Tibial artery (tissue), 4 donors: ENCODE data around the gene RBBP6.

Experiments used
- DNase-seq, 2 donors: peaks; one replicate each; pipeline ENCODE4 v3.0.0-alpha.2; 2019
- H3K27ac ChIP-seq, 2 donors: fragments of 200-600 bp; sonication (generic) in 1 of 2; 1 replicate in 1 of 2; 2 replicates in 1 of 2; pipeline ENCODE4 v1.5.1; 2018 to 2019; ENCODE audit warnings: mild to moderate bottlenecking in 1 of 2
- H3K27me3 ChIP-seq, 2 donors: fragments of 200-600 bp; sonication (generic) in 1 of 2; one replicate each; pipeline versions ENCODE4 v1.5.1 to v1.6.0; 2016 to 2019
- H3K36me3 ChIP-seq, 3 donors: fragments of 200-600 bp; sonication (generic) in 2 of 3; one replicate each; pipeline ENCODE4 v1.5.1; 2016 to 2019; ENCODE audit warnings: mild to moderate bottlenecking in 2 of 3
- H3K4me1 ChIP-seq, 4 donors: fragments of 200-600 bp; sonication (generic) in 2 of 4; 1 replicate in 3 of 4; 2 replicates in 1 of 4; pipeline ENCODE4 v1.5.1; 2016 to 2019
- H3K4me3 ChIP-seq, 2 donors: fragments of 200-600 bp; sonication (generic) in 1 of 2; 1 replicate in 1 of 2; 2 replicates in 1 of 2; pipeline ENCODE4 v1.5.1; 2018 to 2019; ENCODE audit warnings: mild to moderate bottlenecking in 2 of 2
- H3K9me3 ChIP-seq, 3 donors: fragments of 200-600 bp; sonication (generic) in 1 of 3; one replicate each; pipeline ENCODE4 v1.5.1; 2016 to 2019
- CTCF ChIP-seq, 2 experiments: fragments of 200-600 bp in 1 of 2; fragments of 450-650 bp in 1 of 2; IDR thresholded peaks; one replicate each; pipeline ENCODE4 v1.5.1; 2017 to 2019; ENCODE audit warnings: antibody characterized with exemption in 2 of 2, mild to moderate bottlenecking in 1 of 2, moderate library complexity in 1 of 2
- intact Hi-C: fragments of 100-400 bp; cut with DNase I; formaldehyde crosslinking; loops from one replicate; pipeline ENCODE4 v1.15.0; 2023; ENCODE audit warnings: low total_unique reads

Gene RBBP6

GRCh38 chr16:24580665-24581064, 41.3 kb downstream of the RBBP6 start:
- Histone ChIP-seq H3K4me1 (no peaks in the 10 kb centered on the region), H3K9me3 (no peaks in the 10 kb centered on the region), H3K27me3 (no peaks in the 10 kb centered on the region), H3K36me3 (no peaks in the 10 kb centered on the region), H3K4me3 (no peak overlapping the region), H3K27ac (no peak overlapping the region)
- no peak for DNase-seq
- intact Hi-C loops, result no loop called here
- peak; percentile 36 to 38 for TF ChIP-seq CTCF (IDR thresholded peaks at IDR 0.05)

GRCh38 chr16:24583494-24583893, 44.1 kb downstream of the RBBP6 start:
- no peak overlapping the region for H3K4me3 ChIP-seq
- H3K27me3 ChIP-seq, result no peaks in the 10 kb centered on the region
- no peak for DNase-seq
- no peaks in the 10 kb centered on the region for H3K9me3 ChIP-seq
- H3K27ac ChIP-seq, result no peak overlapping the region
- H3K4me1 ChIP-seq, result no peaks in the 10 kb centered on the region
- no peak for TF ChIP-seq CTCF (IDR thresholded peaks at IDR 0.05)
- no peaks in the 10 kb centered on the region for H3K36me3 ChIP-seq
- intact Hi-C loops, result no loop called here

GRCh38 chr16:24589997-24590396, 50.6 kb downstream of the RBBP6 start:
- no peak overlapping the region for H3K4me3 ChIP-seq
- no peak overlapping the region for H3K27ac ChIP-seq
- intact Hi-C loops, result no loop called here
- H3K4me1 ChIP-seq, result no peaks in the 10 kb centered on the region
- no peaks in the 10 kb centered on the region for H3K9me3 ChIP-seq
- H3K27me3 ChIP-seq, result no peaks in the 10 kb centered on the region
- no peak for TF ChIP-seq CTCF (IDR thresholded peaks at IDR 0.05)
- no peaks in the 10 kb centered on the region for H3K36me3 ChIP-seq
- DNase-seq, result no peak

- H3K27me3 ChIP-seq, result no peaks in the 10 kb centered on the region
- H3K36me3 ChIP-seq, result no peaks in the 10 kb centered on the region
- intact Hi-C loops, result no loop called here
- no peaks in the 10 kb centered on the region for H3K4me1 ChIP-seq
- H3K4me3 ChIP-seq, result no peak overlapping the region
- H3K27ac ChIP-seq, result no peak overlapping the region
- H3K9me3 ChIP-seq, result no peaks in the 10 kb centered on the region
- no peak for TF ChIP-seq CTCF (IDR thresholded peaks at IDR 0.05)
- no peak for DNase-seq
Measured at GRCh38 chr16:24598777-24599437, 59.5 kb downstream of the RBBP6 start.

GRCh38 chr16:24609417-24609739, 70.0 kb downstream of the RBBP6 start:
- no peak for DNase-seq
- no peak overlapping the region for H3K4me3 ChIP-seq
- intact Hi-C loops, result no loop called here

More at GRCh38 chr16:24609417-24609739, 70.0 kb downstream of the RBBP6 start:
- TF ChIP-seq CTCF (IDR thresholded peaks at IDR 0.05), result no peak
- H3K27ac ChIP-seq, result no peak overlapping the region
- peaks cover 0 to 5% of the 10 kb centered on the region in 2 donors for H3K27me3 ChIP-seq
- peaks cover 0 to 17% (median 9%) of the 10 kb centered on the region in 4 donors for H3K4me1 ChIP-seq
- H3K9me3 ChIP-seq, result peaks cover 0 to 5% (median 0%) of the 10 kb centered on the region in 3 donors
- H3K36me3 ChIP-seq, result no peaks in the 10 kb centered on the region
